Measurements from ENCODE around the gene MAEA. TPM values are rescaled to one million over a fixed set of nuclear protein-coding genes. Genes with fewer than 3 reads are reported as not detected.
A peak's percentile ranks its signal among the peaks of the same experiment; 100 is the strongest.

MAEA gene
- total and polyA plus RNA-seq, 9 donors: 23.8 to 71.3 (median 56.7) TPM

DNA sequence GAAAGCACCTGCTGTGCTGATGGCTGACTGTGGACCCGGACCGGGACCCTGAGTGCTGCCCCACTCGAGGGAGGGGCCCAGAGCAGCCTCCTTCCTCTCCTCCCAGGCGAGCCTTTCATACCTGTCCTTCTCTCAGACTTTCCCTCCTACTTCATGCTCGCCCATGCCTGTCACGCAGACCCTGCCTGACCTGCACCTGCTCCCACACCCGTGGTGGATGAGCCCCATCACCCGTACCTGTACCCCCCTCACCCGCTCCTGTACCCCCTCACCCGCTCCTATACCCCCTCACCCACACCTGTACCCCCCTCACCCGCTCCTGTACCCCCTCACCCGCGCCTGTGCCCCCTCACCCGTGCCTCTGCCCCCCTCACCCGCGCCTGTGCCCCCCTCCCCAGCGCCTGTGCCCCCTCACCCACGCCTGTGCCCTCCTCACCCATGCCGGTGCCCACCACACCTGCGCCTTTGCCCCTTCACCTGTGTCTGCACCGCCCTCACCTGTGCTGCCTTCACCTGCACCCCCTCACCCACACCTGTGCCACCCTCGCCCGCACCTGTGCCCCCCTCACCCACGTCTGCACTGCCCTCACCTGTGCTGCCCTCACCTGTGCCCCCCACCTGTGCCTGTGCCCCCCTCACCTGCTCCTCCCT, 5.8 kb downstream of the MAEA start:
- peaks cover 29% of the 10 kb centered on the region for H3K4me1 ChIP-seq (ENCODE audit: insufficient read depth)
- H3K9me3 ChIP-seq: no peaks in the 10 kb centered on the region
- 71 to 76% (median 72%) methylated on average over 17 to 24 of the region's 24 CpGs for whole genome bisulfite sequencing, 3 donors
- peak overlapping the region in 1 of 2 donors; percentile 16 for H3K27ac ChIP-seq
- intact Hi-C loops (cut with DNase I): no loop called here
- no peak for DNase-seq
- TF ChIP-seq EP300 (IDR thresholded peaks at IDR 0.05) (no peak), POLR2A (IDR thresholded peaks at IDR 0.05) (no peak)
- TF ChIP-seq, protein P1, sequence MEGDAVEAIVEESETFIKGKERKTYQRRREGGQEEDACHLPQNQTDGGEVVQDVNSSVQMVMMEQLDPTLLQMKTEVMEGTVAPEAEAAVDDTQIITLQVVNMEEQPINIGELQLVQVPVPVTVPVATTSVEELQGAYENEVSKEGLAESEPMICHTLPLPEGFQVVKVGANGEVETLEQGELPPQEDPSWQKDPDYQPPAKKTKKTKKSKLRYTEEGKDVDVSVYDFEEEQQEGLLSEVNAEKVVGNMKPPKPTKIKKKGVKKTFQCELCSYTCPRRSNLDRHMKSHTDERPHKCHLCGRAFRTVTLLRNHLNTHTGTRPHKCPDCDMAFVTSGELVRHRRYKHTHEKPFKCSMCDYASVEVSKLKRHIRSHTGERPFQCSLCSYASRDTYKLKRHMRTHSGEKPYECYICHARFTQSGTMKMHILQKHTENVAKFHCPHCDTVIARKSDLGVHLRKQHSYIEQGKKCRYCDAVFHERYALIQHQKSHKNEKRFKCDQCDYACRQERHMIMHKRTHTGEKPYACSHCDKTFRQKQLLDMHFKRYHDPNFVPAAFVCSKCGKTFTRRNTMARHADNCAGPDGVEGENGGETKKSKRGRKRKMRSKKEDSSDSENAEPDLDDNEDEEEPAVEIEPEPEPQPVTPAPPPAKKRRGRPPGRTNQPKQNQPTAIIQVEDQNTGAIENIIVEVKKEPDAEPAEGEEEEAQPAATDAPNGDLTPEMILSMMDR (IDR thresholded peaks at IDR 0.05): no peak
- H3K4me3 ChIP-seq: no peak overlapping the region
- H3K36me3 ChIP-seq: no peaks in the 10 kb centered on the region
- no peaks in the 10 kb centered on the region for H3K27me3 ChIP-seq

DNA sequence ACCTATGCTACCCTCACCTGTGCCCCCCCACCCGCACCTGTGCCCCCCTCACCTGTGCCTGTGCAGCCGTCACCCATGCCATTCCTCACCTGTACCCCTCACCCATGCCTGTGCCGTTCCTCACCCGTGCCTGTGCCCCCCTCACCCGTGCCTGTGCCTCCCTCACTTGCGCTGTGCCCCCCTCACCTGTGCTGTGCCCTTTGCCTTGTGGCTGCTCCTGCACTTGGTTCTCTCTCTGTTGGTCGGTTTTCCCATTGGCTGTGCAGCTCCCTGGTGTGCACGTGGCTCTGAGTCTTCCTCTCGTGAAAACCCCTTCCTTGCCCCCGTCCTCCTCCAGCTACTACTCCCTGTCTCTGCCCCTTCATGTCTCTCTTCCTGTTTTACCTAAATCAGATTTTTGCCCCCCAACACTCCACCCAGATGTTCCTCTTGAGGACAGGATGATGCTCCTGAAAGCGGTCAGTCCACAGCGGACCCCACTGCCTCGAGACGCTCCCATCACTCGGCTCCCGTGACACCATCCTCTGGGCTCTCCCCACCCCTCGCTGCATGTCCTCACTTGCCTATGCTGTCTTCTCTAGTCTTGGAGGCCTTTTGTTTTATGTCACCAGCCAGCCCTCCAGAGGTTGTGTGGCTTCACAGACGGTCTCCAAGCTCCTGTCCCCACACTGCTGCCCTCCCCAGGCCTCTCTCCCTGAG, 6.8 kb downstream of the MAEA start:
- no peaks in the 10 kb centered on the region for H3K9me3 ChIP-seq
- intact Hi-C loops (cut with DNase I): no loop called here
- H3K36me3 ChIP-seq: no peaks in the 10 kb centered on the region
- no peak overlapping the region for H3K4me3 ChIP-seq
- H3K27ac ChIP-seq: no peak overlapping the region
- DNase-seq: no peak
- WGBS, 3 donors: 74 to 82% (median 79%) methylated on average over 16 to 18 of the region's 18 CpGs
- peaks cover 25% of the 10 kb centered on the region for H3K4me1 ChIP-seq (ENCODE audit: insufficient read depth)
- H3K27me3 ChIP-seq: no peaks in the 10 kb centered on the region
- TF ChIP-seq, protein P1 (IDR thresholded peaks at IDR 0.05): no peak
- TF ChIP-seq POLR2A (IDR thresholded peaks at IDR 0.05) (no peak), EP300 (IDR thresholded peaks at IDR 0.05) (no peak)

DNA sequence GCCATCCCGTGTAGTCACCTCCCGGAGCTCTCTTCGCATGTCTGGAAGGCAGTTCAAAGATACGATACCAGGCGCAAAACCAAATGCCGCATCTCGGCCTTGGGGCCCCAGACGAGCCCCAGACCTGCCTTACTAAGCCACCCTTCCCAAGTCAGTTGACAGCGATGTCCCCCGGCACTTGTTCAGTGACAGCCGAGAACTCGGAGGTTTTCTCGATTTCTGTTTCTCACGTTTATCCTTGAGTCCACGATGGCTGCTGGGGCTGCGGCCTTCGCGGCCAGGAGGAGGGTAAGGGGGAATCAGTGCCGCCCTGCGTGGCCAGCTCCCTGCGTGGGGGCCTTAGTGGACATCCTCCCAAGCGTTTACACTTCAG, 7.3 kb downstream of the MAEA start:
- no peaks in the 10 kb centered on the region for H3K9me3 ChIP-seq
- peaks cover 23% of the 10 kb centered on the region for H3K4me1 ChIP-seq (ENCODE audit: insufficient read depth)
- TF ChIP-seq, protein P1 (IDR thresholded peaks at IDR 0.05): no peak
- no peak for TF ChIP-seq EP300 (IDR thresholded peaks at IDR 0.05)
- TF ChIP-seq POLR2A (IDR thresholded peaks at IDR 0.05): no peak
- no peak for DNase-seq
- no peaks in the 10 kb centered on the region for H3K27me3 ChIP-seq
- 78 to 83% (median 83%) methylated on average over 22 of the region's 22 CpGs for WGBS, 3 donors
- intact Hi-C loops (cut with DNase I): no loop called here
- no peaks in the 10 kb centered on the region for H3K36me3 ChIP-seq
- H3K27ac ChIP-seq: no peak overlapping the region
- no peak overlapping the region for H3K4me3 ChIP-seq

DNA sequence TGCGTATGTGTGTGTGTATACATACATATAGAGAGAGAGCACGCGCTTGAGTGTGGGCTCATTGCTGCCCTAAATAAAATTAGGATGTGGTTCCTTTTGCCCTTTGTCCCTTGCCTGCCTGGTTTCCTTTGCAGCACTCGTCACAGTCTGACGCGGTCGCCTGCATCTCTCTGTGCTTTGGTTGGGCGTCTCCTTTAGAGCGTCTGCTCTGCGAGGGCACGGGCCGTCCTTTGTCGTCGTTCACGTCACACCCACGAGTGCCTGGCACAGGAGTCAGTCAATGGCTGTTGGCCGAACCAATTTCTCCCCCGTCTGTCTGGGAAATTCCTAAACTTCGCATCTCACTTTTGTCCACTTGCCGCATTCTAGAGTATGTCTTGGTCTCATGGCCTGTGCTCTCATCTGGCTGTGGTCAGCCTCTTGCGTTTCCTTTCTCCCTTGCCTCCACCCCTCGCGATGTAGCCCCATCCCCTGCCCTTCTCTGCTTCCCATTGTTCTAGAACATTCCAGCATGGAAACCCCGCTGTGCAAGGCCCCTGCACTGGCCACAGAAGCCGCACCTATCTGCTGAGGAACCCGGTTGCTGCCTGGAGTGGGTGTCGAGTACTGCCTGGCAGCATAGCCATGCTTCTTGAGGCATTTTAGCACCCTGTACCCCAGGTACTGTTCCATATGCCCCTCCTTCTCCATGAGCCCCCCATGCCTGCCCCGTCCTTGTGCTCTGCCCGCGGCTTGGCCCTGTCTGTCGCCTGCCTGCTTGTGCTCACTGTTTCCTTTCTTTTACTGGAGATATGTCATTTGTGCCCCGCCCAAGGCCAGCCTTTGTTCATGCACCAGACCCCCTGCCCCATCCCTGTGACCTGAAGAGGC, 8.0 kb downstream of the MAEA start:
- Histone ChIP-seq H3K4me1 (ENCODE audit: insufficient read depth) (peaks cover 20% of the 10 kb centered on the region), H3K36me3 (no peaks in the 10 kb centered on the region), H3K27ac (no peak overlapping the region)

More for the DNA sequence above, 8.0 kb downstream of the MAEA start:
- TF ChIP-seq POLR2A (IDR thresholded peaks at IDR 0.05): no peak
- TF ChIP-seq, protein P1 (IDR thresholded peaks at IDR 0.05): no peak
- TF ChIP-seq EP300 (IDR thresholded peaks at IDR 0.05): no peak
- intact Hi-C loops (cut with DNase I): no loop called here
- 77 to 91% (median 91%) methylated on average over 32 of the region's 32 CpGs for WGBS, 3 donors
- H3K9me3 ChIP-seq: no peaks in the 10 kb centered on the region
- no peak for DNase-seq
- H3K27me3 ChIP-seq: no peaks in the 10 kb centered on the region
- no peak overlapping the region for H3K4me3 ChIP-seq

Data from ovary (tissue), 9 donors.